ENCODE data around the gene ZNF420. TPM values are rescaled to one million over a fixed set of nuclear protein-coding genes. Genes with fewer than 3 reads are reported as not detected.
"Not testable (repeated sequence)": the region's sequence is repeated elsewhere in the genome, so short reads cannot be mapped to it uniquely, and the experiment has no call there.

The ZNF420 gene
- total and polyA plus RNA-seq, 7 experiments from 2014 or later: 10.8 to 34.9 (median 22.8) TPM

DNA sequence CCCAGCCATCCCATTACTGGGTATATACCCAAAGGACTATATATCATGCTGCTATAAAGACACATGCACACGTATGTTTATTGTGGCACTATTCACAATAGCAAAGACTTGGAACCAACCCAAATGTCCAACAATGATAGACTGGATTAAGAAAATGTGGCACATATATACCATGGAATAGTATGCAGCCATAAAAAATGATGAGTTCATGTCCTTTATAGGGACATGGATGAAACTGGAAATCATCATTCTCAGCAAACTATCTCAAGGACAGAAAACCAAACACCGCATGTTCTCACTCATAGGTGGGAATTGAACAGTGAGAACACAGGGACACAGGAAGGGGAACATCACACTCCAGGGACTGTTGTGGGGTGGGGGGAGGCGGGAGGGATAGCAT is 43.9 kb downstream of the ZNF420 start:
- H3K9me3 ChIP-seq (ENCODE audit: control insufficient read depth in 2 of 3, low read length in 3 of 3): peaks cover 8 to 46% (median 25%) of the 10 kb centered on the region in 3 experiments
- H3K27me3 Mint-ChIP-seq; DNase-seq; H3K27me3 ChIP-seq (ENCODE audit: control insufficient read depth in 2 of 2, insufficient read depth in 2 of 2, low read length in 2 of 2); H3K27ac Mint-ChIP-seq; H3K27ac ChIP-seq (ENCODE audit: low read depth, low read length); POLR2A ChIA-PET; CTCF ChIA-PET; H3K4me1 ChIP-seq (ENCODE audit: control insufficient read depth in 2 of 2, insufficient read depth in 2 of 2, low read length in 2 of 2); H3K4me3 Mint-ChIP-seq; ATAC-seq; H3K4me3 ChIP-seq (ENCODE audit: low read length); H3K4me1 Mint-ChIP-seq; intact Hi-C loops (cut with micrococcal nuclease): not testable (repeated sequence)
- H3K36me3 ChIP-seq (ENCODE audit: control insufficient read depth in 2 of 3, insufficient read depth in 3 of 3, low read length in 3 of 3): peaks cover 3 to 12% (median 6%) of the 10 kb centered on the region in 3 experiments
- peaks cover 29 to 41% (median 34%) of the 10 kb centered on the region in 5 donors for H3K36me3 Mint-ChIP-seq
- peaks cover 16 to 81% (median 55%) of the 10 kb centered on the region in 11 donors for H3K9me3 Mint-ChIP-seq

GRCh38 chr19:37127999-37128820 is 50.0 kb downstream of the ZNF420 start:
- DNase-seq (no peak), ATAC-seq (no peak)
- no peaks in the 10 kb centered on the region for H3K4me1 Mint-ChIP-seq
- H3K4me1 ChIP-seq (ENCODE audit: control insufficient read depth in 2 of 2, insufficient read depth in 2 of 2, low read length in 2 of 2): no peaks in the 10 kb centered on the region
- peaks cover 22 to 100% (median 87%) of the 10 kb centered on the region in 11 donors for H3K9me3 Mint-ChIP-seq
- no peak overlapping the region for H3K27ac ChIP-seq (ENCODE audit: low read depth, low read length)
- H3K9me3 ChIP-seq (ENCODE audit: control insufficient read depth in 2 of 3, low read length in 3 of 3): peaks cover 52 to 99% (median 66%) of the 10 kb centered on the region in 3 experiments
- no peaks in the 10 kb centered on the region for H3K27me3 Mint-ChIP-seq
- H3K4me3 Mint-ChIP-seq: no peak overlapping the region
- CTCF ChIA-PET: no interaction called here
- intact Hi-C loops (cut with micrococcal nuclease): no loop called here
- H3K36me3 ChIP-seq (ENCODE audit: control insufficient read depth in 2 of 3, insufficient read depth in 3 of 3, low read length in 3 of 3): peaks cover 12 to 32% (median 15%) of the 10 kb centered on the region in 3 experiments
- H3K36me3 Mint-ChIP-seq: peaks cover 50 to 73% (median 71%) of the 10 kb centered on the region in 5 donors
- H3K27ac Mint-ChIP-seq: no peak overlapping the region
- H3K4me3 ChIP-seq (ENCODE audit: low read length): peak overlapping the region; percentile 39
- H3K27me3 ChIP-seq (ENCODE audit: control insufficient read depth in 2 of 2, insufficient read depth in 2 of 2, low read length in 2 of 2): no peaks in the 10 kb centered on the region
- POLR2A ChIA-PET: interaction anchor here (0.5 to 0.8 kb wide), 2 partner anchors 10 to 529 kb away, joined by 3 to 7 read pairs; no protein-coding TSS in a partner anchor

GRCh38 chr19:37128821-37129177 is 50.6 kb downstream of the ZNF420 start:
- CTCF ChIA-PET: no interaction called here
- Mint-ChIP-seq H3K9me3 (peaks cover 23 to 100% (median 88%) of the 10 kb centered on the region in 11 donors), H3K4me1 (no peaks in the 10 kb centered on the region), H3K27me3 (no peaks in the 10 kb centered on the region), H3K27ac (no peak overlapping the region), H3K4me3 (no peak overlapping the region), H3K36me3 (peaks cover 53 to 77% (median 70%) of the 10 kb centered on the region in 5 donors)
- Histone ChIP-seq H3K4me3 (ENCODE audit: low read length) (peak overlapping the region; percentile 39), H3K27me3 (ENCODE audit: control insufficient read depth in 2 of 2, insufficient read depth in 2 of 2, low read length in 2 of 2) (no peaks in the 10 kb centered on the region), H3K27ac (ENCODE audit: low read depth, low read length) (no peak overlapping the region), H3K9me3 (ENCODE audit: control insufficient read depth in 2 of 3, low read length in 3 of 3) (peaks cover 52 to 99% (median 71%) of the 10 kb centered on the region in 3 experiments), H3K36me3 (ENCODE audit: control insufficient read depth in 2 of 3, insufficient read depth in 3 of 3, low read length in 3 of 3) (peaks cover 12 to 32% (median 15%) of the 10 kb centered on the region in 3 experiments), H3K4me1 (ENCODE audit: control insufficient read depth in 2 of 2, insufficient read depth in 2 of 2, low read length in 2 of 2) (no peaks in the 10 kb centered on the region)
- ATAC-seq (no peak), DNase-seq (no peak)
- intact Hi-C loops (cut with micrococcal nuclease): no loop called here
- POLR2A ChIA-PET: interaction anchor here (0.5 kb wide), 1 partner anchor 529 kb away, joined by 7 read pairs; no protein-coding TSS in a partner anchor

- ATAC-seq (no peak), DNase-seq (no peak)
- peaks cover 20 to 93% (median 42%) of the 10 kb centered on the region in 3 experiments for H3K9me3 ChIP-seq (ENCODE audit: control insufficient read depth in 2 of 3, low read length in 3 of 3)
- H3K9me3 Mint-ChIP-seq: peaks cover 17 to 100% (median 71%) of the 10 kb centered on the region in 11 donors
- H3K4me1 ChIP-seq (ENCODE audit: control insufficient read depth in 2 of 2, insufficient read depth in 2 of 2, low read length in 2 of 2): no peaks in the 10 kb centered on the region
- ChIA-PET CTCF (no interaction called here), POLR2A (no interaction called here)
- no peaks in the 10 kb centered on the region for H3K27me3 ChIP-seq (ENCODE audit: control insufficient read depth in 2 of 2, insufficient read depth in 2 of 2, low read length in 2 of 2)
- no peaks in the 10 kb centered on the region for H3K4me1 Mint-ChIP-seq
- intact Hi-C loops (cut with micrococcal nuclease): no loop called here
- no peak overlapping the region for H3K4me3 ChIP-seq (ENCODE audit: low read length)
- H3K4me3 Mint-ChIP-seq: no peak overlapping the region
- peaks cover 11 to 47% (median 29%) of the 10 kb centered on the region in 5 donors for H3K36me3 Mint-ChIP-seq
- H3K27me3 Mint-ChIP-seq: no peaks in the 10 kb centered on the region
- H3K27ac ChIP-seq (ENCODE audit: low read depth, low read length): no peak overlapping the region
- H3K27ac Mint-ChIP-seq: no peak overlapping the region
- H3K36me3 ChIP-seq (ENCODE audit: control insufficient read depth in 2 of 3, insufficient read depth in 3 of 3, low read length in 3 of 3): no peaks in the 10 kb centered on the region
These were observed 57.9 kb downstream of the ZNF420 start for GRCh38 chr19:37136111-37136510.

DNA sequence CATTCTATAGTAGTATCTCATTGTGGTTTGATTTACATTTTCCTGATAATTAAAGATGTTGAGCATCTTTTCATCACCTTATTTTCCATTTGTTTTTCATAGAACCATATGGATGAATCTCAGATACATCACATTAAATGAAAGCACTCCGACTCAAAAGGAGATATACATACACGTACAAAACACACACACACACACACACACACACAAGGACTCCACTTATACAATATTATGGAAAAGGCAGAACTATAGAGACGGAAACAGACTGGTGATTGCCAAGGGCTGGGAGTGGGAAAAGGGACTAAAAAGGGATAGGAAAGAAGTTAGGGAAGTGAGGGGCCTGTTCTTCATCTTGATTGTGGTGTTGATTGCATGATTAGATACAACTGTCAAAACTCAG is 70.0 kb downstream of the ZNF420 start:
- H3K27ac ChIP-seq (ENCODE audit: low read depth, low read length): no peak overlapping the region
- no peak overlapping the region for H3K27ac Mint-ChIP-seq
- intact Hi-C loops (cut with micrococcal nuclease): no loop called here
- peaks cover 24 to 68% (median 52%) of the 10 kb centered on the region in 5 donors for H3K36me3 Mint-ChIP-seq
- ChIA-PET CTCF (no interaction called here), POLR2A (no interaction called here)
- no peaks in the 10 kb centered on the region for H3K4me1 ChIP-seq (ENCODE audit: control insufficient read depth in 2 of 2, insufficient read depth in 2 of 2, low read length in 2 of 2)
- no peak for DNase-seq
- peak overlapping the region; percentile 5 for H3K4me3 ChIP-seq (ENCODE audit: low read length)
- ATAC-seq: no peak
- H3K4me3 Mint-ChIP-seq: no peak overlapping the region
- H3K9me3 ChIP-seq (ENCODE audit: control insufficient read depth in 2 of 3, low read length in 3 of 3): peaks cover 10 to 81% (median 31%) of the 10 kb centered on the region in 3 experiments
- H3K9me3 Mint-ChIP-seq: peaks cover 16 to 92% (median 65%) of the 10 kb centered on the region in 11 donors
- H3K4me1 Mint-ChIP-seq: no peaks in the 10 kb centered on the region
- peaks cover 0 to 28% (median 0%) of the 10 kb centered on the region in 3 experiments for H3K36me3 ChIP-seq (ENCODE audit: control insufficient read depth in 2 of 3, insufficient read depth in 3 of 3, low read length in 3 of 3)
- H3K27me3 ChIP-seq (ENCODE audit: control insufficient read depth in 2 of 2, insufficient read depth in 2 of 2, low read length in 2 of 2): no peaks in the 10 kb centered on the region
- no peaks in the 10 kb centered on the region for H3K27me3 Mint-ChIP-seq

DNA sequence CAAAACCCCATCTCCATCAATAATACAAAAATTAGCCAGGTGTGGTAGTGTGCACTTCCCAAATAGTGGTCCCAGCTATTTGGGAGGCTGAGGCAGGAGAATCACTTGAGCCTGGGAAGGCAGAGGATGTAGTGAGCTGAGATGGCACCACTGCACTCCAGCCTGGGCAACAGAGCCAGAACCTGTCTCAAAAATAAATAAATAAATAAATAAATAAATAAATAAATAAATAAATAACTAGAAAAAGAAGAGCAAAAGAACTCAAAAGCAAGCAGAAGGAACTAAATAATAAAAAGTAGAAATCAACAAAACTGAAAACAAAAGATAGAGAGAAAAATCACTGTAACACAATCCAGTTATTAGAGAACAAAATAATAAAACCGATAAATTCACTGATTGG is 81.9 kb downstream of the ZNF420 start:
- ATAC-seq (no peak), DNase-seq (no peak)
- no peaks in the 10 kb centered on the region for H3K27me3 Mint-ChIP-seq
- Histone ChIP-seq H3K27ac (ENCODE audit: low read depth, low read length) (no peak overlapping the region), H3K9me3 (ENCODE audit: control insufficient read depth in 2 of 3, low read length in 3 of 3) (peaks cover 8 to 78% (median 35%) of the 10 kb centered on the region in 3 experiments), H3K27me3 (ENCODE audit: control insufficient read depth in 2 of 2, insufficient read depth in 2 of 2, low read length in 2 of 2) (no peaks in the 10 kb centered on the region), H3K4me1 (ENCODE audit: control insufficient read depth in 2 of 2, insufficient read depth in 2 of 2, low read length in 2 of 2) (no peaks in the 10 kb centered on the region), H3K36me3 (ENCODE audit: control insufficient read depth in 2 of 3, insufficient read depth in 3 of 3, low read length in 3 of 3) (peaks cover 0 to 63% (median 20%) of the 10 kb centered on the region in 3 experiments), H3K4me3 (ENCODE audit: low read length) (no peak overlapping the region)
- no peak overlapping the region for H3K27ac Mint-ChIP-seq
- H3K4me3 Mint-ChIP-seq: no peak overlapping the region
- H3K36me3 Mint-ChIP-seq: peaks cover 35 to 91% (median 86%) of the 10 kb centered on the region in 5 donors
- POLR2A ChIA-PET: no interaction called here
- peaks cover 10 to 100% (median 74%) of the 10 kb centered on the region in 11 donors for H3K9me3 Mint-ChIP-seq
- CTCF ChIA-PET: no interaction called here
- intact Hi-C loops (cut with micrococcal nuclease): no loop called here
- peaks cover 0 to 4% (median 0%) of the 10 kb centered on the region in 7 donors for H3K4me1 Mint-ChIP-seq

Measured in naive thymus-derived CD4-positive, alpha-beta T cell (primary cell).